Body of pancreas (tissue), 4 donors: ENCODE measurements around the gene EIF2B5. TPM values are rescaled to one million over a fixed set of nuclear protein-coding genes. Genes with fewer than 3 reads are reported as not detected.
A peak's percentile ranks its signal among the peaks of the same experiment; 100 is the strongest.

ENCODE experiments used
- ATAC-seq: fragments of 150-250 bp; one replicate; pipeline ENCODE4 v1.9.1; 2016
- DNase-seq, 4 donors: peaks; one replicate each; pipeline ENCODE4 v3.0.0-alpha.2; 2019
- H3K27ac ChIP-seq, 4 donors: fragments of 200-600 bp; sonication (generic); 1 replicate in 3 of 4; 2 replicates in 1 of 4; pipeline versions ENCODE4 v1.5.1 to v1.6.1; 2016 to 2019; ENCODE audit warnings: mild to moderate bottlenecking in 1 of 4, mixed read lengths in 1 of 4, moderate library complexity in 1 of 4
- H3K27me3 ChIP-seq, 2 donors: fragments of 200-600 bp; sonication (generic); one replicate each; pipeline ENCODE4 v1.6.0; 2016; ENCODE audit warnings: mild to moderate bottlenecking in 1 of 2
- H3K36me3 ChIP-seq, 2 donors: fragments of 200-600 bp; sonication (generic); replicated peaks in 1 of 2; 2 replicates each; pipeline ENCODE4 v1.5.1; 2016; ENCODE audit warnings: low read depth in 2 of 2; ENCODE audit not compliant: insufficient read depth in 1 of 2
- H3K4me1 ChIP-seq: fragments of 200-600 bp; sonication (generic); one replicate; pipeline ENCODE4 v1.6.0; 2016
- H3K4me3 ChIP-seq, 2 donors: fragments of 200-600 bp; sonication (generic); 1 replicate in 1 of 2; 2 replicates in 1 of 2; pipeline ENCODE4 v1.5.1; 2016 to 2019
- H3K9me3 ChIP-seq, 3 donors: fragments of 200-600 bp; sonication (generic); 1 replicate in 2 of 3; 2 replicates in 1 of 3; pipeline ENCODE4 v1.5.1; 2016
- POLR2A ChIP-seq, 3 donors: fragments of 450-650 bp; IDR thresholded peaks; one replicate each; pipeline ENCODE4 v1.6.1; 2016; ENCODE audit warnings: antibody characterized with exemption in 3 of 3, mild to moderate bottlenecking in 2 of 3
- WGBS, 2 donors: methylation state at CpG; one replicate each; pipeline ENCODE4 v1.1.5; 2017; 5-methylcytosine and 5-hydroxymethylcytosine counted together
- intact Hi-C: fragments of 100-400 bp; cut with DNase I; formaldehyde crosslinking; loops from one replicate; pipeline ENCODE4 v1.15.1; 2023
- total RNA-seq, 2 donors: library from RNA; depleted of rRNA; stranded (reverse); fragments of >200 nt; gene quantifications; one replicate each; pipeline ENCODE4 v1.1.0, GENCODE V29; 2016
- TF ChIP-seq, protein P1 (sequence below), 7 experiments: fragments of 450-650 bp in 4 of 7; fragments of 200-600 bp in 3 of 7; sonication (generic) in 3 of 7; IDR thresholded peaks; one replicate each; pipeline ENCODE4 v1.5.1; 2016 to 2019; ENCODE audit warnings: antibody characterized with exemption in 7 of 7

Gene EIF2B5
- total RNA-seq, 2 donors from 2014 or later, result 9.9 to 21.8 TPM

DNA sequence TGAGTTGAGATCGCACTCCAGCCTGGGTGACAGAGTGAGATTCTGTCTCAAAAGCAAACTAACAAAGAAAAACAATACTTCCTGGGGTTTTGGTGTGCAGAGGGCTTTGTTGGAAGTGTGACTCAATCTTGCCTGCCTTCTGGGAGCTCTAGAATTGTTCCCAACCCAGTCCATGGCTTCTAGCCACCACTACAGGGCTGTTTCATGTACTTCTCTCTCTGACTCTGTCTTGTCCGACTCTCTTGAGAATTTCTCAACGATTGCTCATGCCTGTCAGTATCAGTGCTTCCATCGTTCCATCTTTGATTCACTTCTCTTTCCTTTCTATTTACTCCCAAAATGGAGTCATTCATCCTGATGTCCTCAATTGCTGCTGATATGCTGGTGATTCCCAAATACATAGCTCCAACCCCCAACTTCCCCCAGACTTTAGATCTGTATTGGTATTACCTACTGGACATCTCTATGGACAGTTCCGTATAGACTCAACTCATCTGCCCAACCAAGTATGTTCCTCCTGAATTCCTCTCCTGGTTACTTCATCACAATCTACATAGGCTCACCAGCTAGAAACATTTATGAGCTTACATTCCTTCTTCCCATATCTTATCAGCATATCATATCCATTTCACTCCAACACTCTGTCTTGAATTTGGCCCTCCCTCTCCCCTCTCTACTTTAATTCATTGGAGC, 37.7 kb downstream of the EIF2B5 start:
- ATAC-seq, result no peak
- no peak for TF ChIP-seq POLR2A (IDR thresholded peaks at IDR 0.05)
- TF ChIP-seq, protein P1, sequence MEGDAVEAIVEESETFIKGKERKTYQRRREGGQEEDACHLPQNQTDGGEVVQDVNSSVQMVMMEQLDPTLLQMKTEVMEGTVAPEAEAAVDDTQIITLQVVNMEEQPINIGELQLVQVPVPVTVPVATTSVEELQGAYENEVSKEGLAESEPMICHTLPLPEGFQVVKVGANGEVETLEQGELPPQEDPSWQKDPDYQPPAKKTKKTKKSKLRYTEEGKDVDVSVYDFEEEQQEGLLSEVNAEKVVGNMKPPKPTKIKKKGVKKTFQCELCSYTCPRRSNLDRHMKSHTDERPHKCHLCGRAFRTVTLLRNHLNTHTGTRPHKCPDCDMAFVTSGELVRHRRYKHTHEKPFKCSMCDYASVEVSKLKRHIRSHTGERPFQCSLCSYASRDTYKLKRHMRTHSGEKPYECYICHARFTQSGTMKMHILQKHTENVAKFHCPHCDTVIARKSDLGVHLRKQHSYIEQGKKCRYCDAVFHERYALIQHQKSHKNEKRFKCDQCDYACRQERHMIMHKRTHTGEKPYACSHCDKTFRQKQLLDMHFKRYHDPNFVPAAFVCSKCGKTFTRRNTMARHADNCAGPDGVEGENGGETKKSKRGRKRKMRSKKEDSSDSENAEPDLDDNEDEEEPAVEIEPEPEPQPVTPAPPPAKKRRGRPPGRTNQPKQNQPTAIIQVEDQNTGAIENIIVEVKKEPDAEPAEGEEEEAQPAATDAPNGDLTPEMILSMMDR (IDR thresholded peaks at IDR 0.05), result no peak
- Histone ChIP-seq H3K36me3 (peaks cover 0 to 2% of the 10 kb centered on the region in 2 donors), H3K27ac (no peak overlapping the region), H3K9me3 (no peaks in the 10 kb centered on the region), H3K27me3 (no peaks in the 10 kb centered on the region), H3K4me1 (peaks cover 30% of the 10 kb centered on the region), H3K4me3 (no peak overlapping the region)
- intact Hi-C loops, result no loop called here
- WGBS, 2 donors, result 75 to 84% methylated on average over 5 of the region's 5 CpGs
- DNase-seq, result peak in 1 of 4 donors; percentile 35

GRCh38 chr3:184173374-184173722, 38.2 kb downstream of the EIF2B5 start:
- H3K27ac ChIP-seq, result no peak overlapping the region
- no peaks in the 10 kb centered on the region for H3K9me3 ChIP-seq
- DNase-seq, result no peak
- intact Hi-C loops, result no loop called here
- WGBS, 2 donors, result 88 to 89% methylated on average over 2 of the region's 2 CpGs
- H3K4me3 ChIP-seq, result no peak overlapping the region
- H3K36me3 ChIP-seq, result no peaks in the 10 kb centered on the region
- ATAC-seq, result no peak
- H3K27me3 ChIP-seq, result no peaks in the 10 kb centered on the region
- peaks cover 34% of the 10 kb centered on the region for H3K4me1 ChIP-seq
- TF ChIP-seq, protein P1 (IDR thresholded peaks at IDR 0.05), result no peak
- no peak for TF ChIP-seq POLR2A (IDR thresholded peaks at IDR 0.05)

- Histone ChIP-seq H3K4me1 (peaks cover 34% of the 10 kb centered on the region), H3K4me3 (no peak overlapping the region), H3K36me3 (peaks cover 0 to 5% of the 10 kb centered on the region in 2 donors), H3K27me3 (no peaks in the 10 kb centered on the region), H3K27ac (peak overlapping the region in 2 of 4 donors; percentile 21 to 46), H3K9me3 (no peaks in the 10 kb centered on the region)
- DNase-seq, result no peak
- 16 to 17% methylated on average over 4 of the region's 4 CpGs for whole genome bisulfite sequencing, 2 donors
- intact Hi-C loops, result no loop called here
- TF ChIP-seq POLR2A (IDR thresholded peaks at IDR 0.05), result no peak
- no peak for ATAC-seq
Measured at GRCh38 chr3:184174284-184174645, 39.1 kb downstream of the EIF2B5 start.

GRCh38 chr3:184174646-184175492, 39.7 kb downstream of the EIF2B5 start, which contains the start of gene AP2M1:
AP2M1 (plus strand) TSS chr3:184174855; CDS start chr3:184176994, 2,139 bp downstream.
- H3K4me3 ChIP-seq, result peak within 1 kb of the TSS; percentile 75 to 92
- TF ChIP-seq, protein P1 (IDR thresholded peaks at IDR 0.05), result peak in 1 of 7 experiments; percentile 12
- peak in 2 of 3 donors; percentile 68 to 76 for TF ChIP-seq POLR2A (IDR thresholded peaks at IDR 0.05)
- H3K9me3 ChIP-seq, result no peaks in the 10 kb centered on the region
- H3K27me3 ChIP-seq, result no peaks in the 10 kb centered on the region
- ATAC-seq, result peak; percentile 96
- WGBS, 2 donors, result 0 to 1% methylated on average over 37 to 73 of the region's 73 CpGs
- DNase-seq, result peak; percentile 98 to 100 (median 99)
- intact Hi-C loops, result no loop called here
- H3K27ac ChIP-seq, result peak within 1 kb of the TSS; percentile 73 to 88 (median 81)
- H3K36me3 ChIP-seq, result peaks cover 0 to 6% of the 10 kb centered on the region in 2 donors
- peaks cover 34% of the 10 kb centered on the region for H3K4me1 ChIP-seq

GRCh38 chr3:184175506-184175905, 40.3 kb downstream of the EIF2B5 start:
- ATAC-seq (no peak), DNase-seq (no peak)
- H3K9me3 ChIP-seq, result no peaks in the 10 kb centered on the region
- peaks cover 0 to 11% of the 10 kb centered on the region in 2 donors for H3K36me3 ChIP-seq
- TF ChIP-seq, protein P1 (IDR thresholded peaks at IDR 0.05), result no peak
- TF ChIP-seq POLR2A (IDR thresholded peaks at IDR 0.05), result no peak
- intact Hi-C loops, result no loop called here
- H3K4me3 ChIP-seq, result peak overlapping the region; percentile 75 to 92
- WGBS, 2 donors, result 13 to 14% methylated on average over 8 of the region's 8 CpGs
- peaks cover 34% of the 10 kb centered on the region for H3K4me1 ChIP-seq
- H3K27me3 ChIP-seq, result no peaks in the 10 kb centered on the region
- H3K27ac ChIP-seq, result peak overlapping the region in 3 of 4 donors; percentile 73 to 88 (median 84)
